GM12873 (cell line): Measurements from ENCODE around the gene ZNF628.

Experiments used
- CTCF ChIP-seq: IDR thresholded peaks from 2 replicates; pipeline ENCODE4 v1.5.1; 2012; ENCODE audit warnings: low read depth, mild to moderate bottlenecking, moderate library complexity, low read length, control low read depth; ENCODE audit not compliant: insufficient read depth; ENCODE audit errors: missing control alignments

Gene ZNF628

GRCh38 chr19:55493052-55493644 is 16.7 kb downstream of the ZNF628 start:
- TF ChIP-seq CTCF = no peak

GRCh38 chr19:55493645-55494171 is 17.3 kb downstream of the ZNF628 start:
- no peak for TF ChIP-seq CTCF

- no peak for TF ChIP-seq CTCF
Observed at GRCh38 chr19:55494172-55494761, 17.9 kb downstream of the ZNF628 start.

GRCh38 chr19:55495646-55496349 is 19.4 kb downstream of the ZNF628 start:
- TF ChIP-seq CTCF = no peak

GRCh38 chr19:55497763-55498162 is 21.3 kb downstream of the ZNF628 start:
- TF ChIP-seq CTCF = no peak

GRCh38 chr19:55498246-55498840 is 21.9 kb downstream of the ZNF628 start:
- TF ChIP-seq CTCF = no peak

- TF ChIP-seq CTCF = no peak
Observed at GRCh38 chr19:55500368-55500952, 24.0 kb downstream of the ZNF628 start.
